Raji (cell line): ENCODE measurements around the gene MDFI.

ENCODE experiments used
- POLR2A ChIP-seq: IDR thresholded peaks from 2 replicates; pipeline ENCODE4 v1.6.1; 2011; ENCODE audit warnings: low read depth, low read length, control low read depth; ENCODE audit not compliant: insufficient read depth

Gene MDFI

GRCh38 chr6:41638935-41639808 lies 904 bp downstream of the MDFI start:
- TF ChIP-seq POLR2A, result no peak

GRCh38 chr6:41639809-41640371 lies 1.6 kb downstream of the MDFI start:
- no peak for TF ChIP-seq POLR2A

- TF ChIP-seq POLR2A, result no peak
Measured at GRCh38 chr6:41640426-41640825, 2.2 kb downstream of the MDFI start.

- no peak for TF ChIP-seq POLR2A
Measured at GRCh38 chr6:41641352-41641925, 3.2 kb downstream of the MDFI start.

GRCh38 chr6:41642090-41642959 lies 4.1 kb downstream of the MDFI start:
- TF ChIP-seq POLR2A, result no peak

- no peak for TF ChIP-seq POLR2A
Measured at GRCh38 chr6:41642960-41643898, 5.0 kb downstream of the MDFI start.

GRCh38 chr6:41643899-41644269 lies 5.6 kb downstream of the MDFI start:
- TF ChIP-seq POLR2A, result no peak

- TF ChIP-seq POLR2A, result no peak
Measured at GRCh38 chr6:41644297-41644879, 6.1 kb downstream of the MDFI start.

GRCh38 chr6:41645007-41645618 lies 6.8 kb downstream of the MDFI start:
- no peak for TF ChIP-seq POLR2A

- no peak for TF ChIP-seq POLR2A
Measured at GRCh38 chr6:41646026-41646795, 7.9 kb downstream of the MDFI start.

GRCh38 chr6:41647061-41647511 lies 8.8 kb downstream of the MDFI start:
- TF ChIP-seq POLR2A, result no peak

- TF ChIP-seq POLR2A, result no peak
Measured at GRCh38 chr6:41648070-41648585, 9.9 kb downstream of the MDFI start.
